Measurements from ENCODE around the gene CALR. TPM values are rescaled to one million over a fixed set of nuclear protein-coding genes. Genes with fewer than 3 reads are reported as not detected.

CALR gene
- total RNA-seq, 6 donors from 2014 or later: 171 to 1,351 (median 423) TPM

GRCh38 chr19:12893582-12893981 lies 44.8 kb upstream of the CALR start:
- no peaks in the 10 kb centered on the region for H3K9me3 ChIP-seq
- no peak for ATAC-seq (ENCODE audit: low FRiP score in 2 of 2)
- H3K4me3 ChIP-seq: no peak overlapping the region
- TF ChIP-seq EP300 (IDR thresholded peaks at IDR 0.05) (no peak), POLR2AphosphoS5 (IDR thresholded peaks at IDR 0.05) (no peak), CTCF (IDR thresholded peaks at IDR 0.05) (no peak), POLR2A (IDR thresholded peaks at IDR 0.05) (no peak)
- no peak overlapping the region for H3K27ac ChIP-seq
- peaks cover 15 to 22% (median 20%) of the 10 kb centered on the region in 4 donors for H3K4me1 ChIP-seq
- no peak for DNase-seq
- WGBS, 2 donors: 98% methylated on average over 3 to 5 of the region's 5 CpGs
- H3K27me3 ChIP-seq: no peaks in the 10 kb centered on the region
- H3K36me3 ChIP-seq: peaks cover 0 to 47% (median 30%) of the 10 kb centered on the region in 4 donors

- 93 to 96% methylated on average over 7 to 16 of the region's 17 CpGs for WGBS, 2 donors
- H3K27ac ChIP-seq: no peak overlapping the region
- ATAC-seq (ENCODE audit: low FRiP score in 2 of 2): no peak
- DNase-seq: no peak
- no peaks in the 10 kb centered on the region for H3K27me3 ChIP-seq
- H3K4me3 ChIP-seq: no peak overlapping the region
- no peaks in the 10 kb centered on the region for H3K9me3 ChIP-seq
- TF ChIP-seq POLR2A (IDR thresholded peaks at IDR 0.05): no peak
- TF ChIP-seq CTCF (IDR thresholded peaks at IDR 0.05): no peak
- TF ChIP-seq EP300 (IDR thresholded peaks at IDR 0.05): no peak
- TF ChIP-seq POLR2AphosphoS5 (IDR thresholded peaks at IDR 0.05): no peak
- peaks cover 0 to 53% (median 38%) of the 10 kb centered on the region in 4 donors for H3K36me3 ChIP-seq
- H3K4me1 ChIP-seq: peaks cover 9 to 15% (median 14%) of the 10 kb centered on the region in 4 donors
These were observed 41.9 kb upstream of the CALR start for GRCh38 chr19:12896460-12896859.

- DNase-seq: no peak
- Histone ChIP-seq H3K27ac (no peak overlapping the region), H3K27me3 (no peaks in the 10 kb centered on the region), H3K4me1 (no peaks in the 10 kb centered on the region), H3K9me3 (no peaks in the 10 kb centered on the region), H3K4me3 (no peak overlapping the region), H3K36me3 (peaks cover 0 to 37% (median 28%) of the 10 kb centered on the region in 4 donors)
- ATAC-seq (ENCODE audit: low FRiP score in 2 of 2): no peak
- 74 to 84% methylated on average over 10 of the region's 10 CpGs for WGBS, 2 donors
- TF ChIP-seq EP300 (IDR thresholded peaks at IDR 0.05) (no peak), POLR2A (IDR thresholded peaks at IDR 0.05) (no peak), CTCF (IDR thresholded peaks at IDR 0.05) (no peak), POLR2AphosphoS5 (IDR thresholded peaks at IDR 0.05) (no peak)
These were observed 38.4 kb upstream of the CALR start for GRCh38 chr19:12899891-12900518.

GRCh38 chr19:12907166-12907565 lies 31.2 kb upstream of the CALR start:
- ATAC-seq (ENCODE audit: low FRiP score in 2 of 2): peak in 1 of 2 donors; percentile 76

More at GRCh38 chr19:12907166-12907565, 31.2 kb upstream of the CALR start:
- H3K36me3 ChIP-seq: no peaks in the 10 kb centered on the region
- WGBS, 2 donors: 76 to 84% methylated on average over 9 of the region's 9 CpGs
- H3K9me3 ChIP-seq: no peaks in the 10 kb centered on the region
- no peaks in the 10 kb centered on the region for H3K27me3 ChIP-seq
- DNase-seq: peak in 1 of 2 donors; percentile 78
- TF ChIP-seq POLR2A (IDR thresholded peaks at IDR 0.05): no peak
- no peak for TF ChIP-seq EP300 (IDR thresholded peaks at IDR 0.05)
- no peak for TF ChIP-seq CTCF (IDR thresholded peaks at IDR 0.05)
- TF ChIP-seq POLR2AphosphoS5 (IDR thresholded peaks at IDR 0.05): no peak
- H3K4me3 ChIP-seq: no peak overlapping the region
- peaks cover 0 to under 1% (median under 1%) of the 10 kb centered on the region in 4 donors for H3K4me1 ChIP-seq
- peak overlapping the region in 2 of 4 donors; percentile 16 to 54 for H3K27ac ChIP-seq

Data from upper lobe of left lung (tissue), 6 donors.